Endometrial microvascular endothelial cells (primary cell): ENCODE measurements around the gene PDE7B. TPM values are rescaled to one million over a fixed set of nuclear protein-coding genes. Genes with fewer than 3 reads are reported as not detected.

Experiments
- in situ Hi-C: cut with HindIII; loops from 2 replicates; pipeline ENCODE4 v1.10.0; 2017; ENCODE audit warnings: low sequenced_read_pairs, low pct_unique_long_range_greater_than_20kb; ENCODE audit errors: inconsistent ontology term
- total RNA-seq: library from RNA; depleted of rRNA; stranded (reverse); fragments of >200 nt; gene quantifications from one replicate; pipeline ENCODE4 v1.2.3, GENCODE V29; 2015; ENCODE audit errors: inconsistent ontology term

PDE7B gene
- total RNA-seq, 1 donor from 2014 or later, result 17.9 TPM

DNA sequence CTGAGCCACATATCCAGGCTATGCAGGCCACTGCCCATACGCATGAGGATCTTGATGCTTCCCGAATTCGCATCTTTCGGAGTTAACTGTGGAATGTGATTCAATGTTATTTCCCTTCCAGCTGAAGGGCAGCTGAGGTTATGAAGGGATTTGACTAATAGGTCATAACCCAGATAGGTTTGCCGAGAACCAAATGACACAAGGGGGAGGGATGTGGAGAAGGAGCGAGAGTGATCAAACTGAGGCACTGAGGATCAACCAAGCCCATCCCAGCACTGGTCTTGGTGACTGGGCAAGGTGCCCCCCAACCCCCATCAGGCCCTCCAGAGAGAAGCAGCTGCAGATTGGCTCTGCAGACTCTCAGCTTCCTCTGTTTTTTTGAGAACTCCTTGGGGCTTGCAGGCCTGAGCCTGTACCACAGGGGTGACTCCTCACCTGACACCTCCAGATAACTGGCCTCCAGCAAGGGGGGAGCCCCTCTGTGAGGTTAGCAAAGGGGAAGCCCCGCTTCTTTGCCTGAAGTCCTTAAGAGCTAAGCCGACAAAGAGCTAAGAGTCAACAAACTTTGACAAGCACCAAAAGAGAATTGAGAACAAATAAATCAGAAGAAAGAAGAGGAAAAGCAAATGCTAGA, 185.9 kb downstream of the PDE7B start:
- in situ Hi-C loops, result no loop called here

DNA sequence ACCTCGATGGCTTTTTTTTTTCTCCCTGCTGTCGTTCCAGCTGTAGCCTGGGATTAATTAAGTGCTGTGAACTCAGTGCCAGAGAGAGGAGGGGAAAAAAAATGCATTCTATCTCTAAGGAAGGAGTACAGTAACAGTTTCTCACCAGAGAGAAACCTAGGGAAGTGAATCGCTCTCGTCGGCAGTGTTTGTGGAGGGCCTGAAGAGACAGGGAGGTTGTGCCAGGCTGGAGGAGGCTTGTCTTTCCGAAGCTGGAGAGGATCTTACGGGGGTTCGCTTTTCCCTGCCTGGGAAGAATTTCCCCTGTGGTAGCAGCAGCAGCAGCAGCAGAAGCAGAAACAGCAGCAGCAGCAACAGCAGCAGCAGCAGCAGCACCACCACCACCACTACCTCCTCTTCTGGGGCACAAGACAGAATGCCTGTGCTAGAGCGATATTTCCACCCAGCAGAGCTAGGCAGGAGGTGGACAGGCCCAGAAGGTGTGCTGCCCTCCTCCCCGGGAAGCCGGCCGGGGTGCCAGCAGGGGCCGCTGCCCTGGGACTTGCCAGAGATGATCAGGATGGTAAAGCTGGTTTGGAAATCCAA, 186.5 kb downstream of the PDE7B start:
- in situ Hi-C loops, result no loop called here

DNA sequence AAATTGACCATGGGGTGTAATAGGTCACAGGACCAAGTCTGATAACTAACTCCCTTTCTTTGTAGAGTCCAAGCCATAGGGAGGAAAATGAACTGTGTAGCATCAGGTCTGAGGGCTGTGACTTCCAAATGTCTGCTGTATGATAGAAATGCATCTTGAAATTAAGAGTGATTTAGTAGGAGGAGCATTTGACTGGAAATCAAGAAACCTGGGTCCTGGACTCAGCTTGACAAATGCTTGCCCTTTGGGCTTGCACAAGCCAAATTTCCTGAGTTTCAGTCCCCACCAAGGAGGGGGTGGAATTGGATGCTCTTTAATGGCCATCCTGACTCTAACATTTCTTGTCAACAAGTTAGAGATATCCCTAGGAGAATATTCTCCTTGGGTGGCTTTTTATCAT, 187.0 kb downstream of the PDE7B start:
- in situ Hi-C loops, result no loop called here

- in situ Hi-C loops, result no loop called here
Measured at GRCh38 chr6:136039185-136039584, 187.7 kb downstream of the PDE7B start.

GRCh38 chr6:136050475-136050874, 199.0 kb downstream of the PDE7B start:
- in situ Hi-C loops, result no loop called here

DNA sequence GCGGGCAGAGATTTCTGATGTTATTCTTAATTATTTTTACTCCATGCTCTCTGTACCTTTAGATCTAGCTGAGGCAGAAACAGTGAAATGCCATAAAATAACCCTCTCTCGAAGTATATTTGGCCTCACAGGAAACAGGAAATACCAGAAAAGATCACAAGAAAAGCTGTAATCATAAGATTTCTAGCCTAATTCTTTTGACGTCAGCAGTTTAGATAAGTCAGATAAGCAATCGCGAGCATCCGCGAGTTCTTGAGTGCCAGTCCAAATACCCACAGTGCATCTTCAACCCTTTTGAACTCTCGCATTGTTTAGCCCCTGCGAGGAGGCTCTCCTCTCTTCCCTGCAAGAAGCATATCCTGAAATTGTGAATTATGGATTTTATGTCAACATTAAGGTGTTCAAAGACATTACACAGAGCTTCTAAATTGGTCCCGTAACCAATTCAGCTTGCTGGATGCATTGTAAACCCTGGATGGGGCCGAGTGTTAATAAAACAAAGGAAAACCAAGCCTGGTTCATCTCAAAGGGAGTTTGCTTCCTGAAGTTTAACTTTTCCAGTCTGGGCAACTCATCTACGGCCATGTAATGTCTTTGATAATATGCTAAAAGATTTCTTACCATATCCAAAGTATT, 199.8 kb downstream of the PDE7B start:
- in situ Hi-C loops, result no loop called here

- in situ Hi-C loops, result no loop called here
Measured at GRCh38 chr6:136052031-136052430, 200.5 kb downstream of the PDE7B start.

DNA sequence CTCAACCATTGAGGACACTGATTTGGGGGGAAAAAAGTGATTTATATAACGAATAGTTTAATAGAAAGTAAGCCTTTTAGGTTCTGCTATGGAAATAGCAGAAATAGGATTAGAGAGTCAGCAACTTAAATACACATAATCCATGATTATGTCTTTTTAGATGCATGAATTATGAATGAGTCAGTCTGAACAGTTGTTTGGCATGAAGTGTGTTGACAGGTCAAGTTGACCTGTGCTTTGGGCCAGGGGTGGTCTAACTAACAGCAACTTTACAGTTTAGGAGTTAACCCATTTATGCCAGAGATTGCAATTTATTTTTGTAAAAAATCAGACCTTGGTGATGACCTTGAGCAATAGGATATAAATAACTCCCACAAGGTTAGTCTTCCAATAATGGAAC, 207.4 kb downstream of the PDE7B start:
- in situ Hi-C loops, result no loop called here

DNA sequence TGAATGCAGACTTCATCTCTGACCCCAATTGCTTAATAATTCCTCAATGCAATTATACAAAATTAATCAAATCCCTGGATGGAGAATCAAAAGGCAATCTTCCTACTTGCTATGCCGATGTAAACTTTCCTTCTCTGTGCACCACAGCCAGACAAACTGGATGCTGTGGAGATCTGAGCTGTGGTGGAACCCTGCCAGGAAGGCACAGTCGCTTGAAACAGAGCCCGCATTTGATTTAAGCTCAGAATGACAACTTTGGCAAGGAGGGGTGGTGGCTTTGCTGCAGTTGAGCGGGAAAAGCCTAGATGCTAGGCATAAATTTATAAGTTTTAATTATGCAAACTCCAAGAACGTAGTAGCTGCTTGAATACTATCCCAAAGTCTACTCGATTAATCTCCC, 207.8 kb downstream of the PDE7B start:
- in situ Hi-C loops, result no loop called here

- in situ Hi-C loops, result no loop called here
Measured at GRCh38 chr6:136060052-136060451, 208.6 kb downstream of the PDE7B start.

- in situ Hi-C loops, result no loop called here
Measured at GRCh38 chr6:136060759-136061158, 209.3 kb downstream of the PDE7B start.

- in situ Hi-C loops, result no loop called here
Measured at GRCh38 chr6:136061701-136062100, 210.2 kb downstream of the PDE7B start.

- in situ Hi-C loops, result no loop called here
Measured at GRCh38 chr6:136063096-136063495, 211.6 kb downstream of the PDE7B start.

DNA sequence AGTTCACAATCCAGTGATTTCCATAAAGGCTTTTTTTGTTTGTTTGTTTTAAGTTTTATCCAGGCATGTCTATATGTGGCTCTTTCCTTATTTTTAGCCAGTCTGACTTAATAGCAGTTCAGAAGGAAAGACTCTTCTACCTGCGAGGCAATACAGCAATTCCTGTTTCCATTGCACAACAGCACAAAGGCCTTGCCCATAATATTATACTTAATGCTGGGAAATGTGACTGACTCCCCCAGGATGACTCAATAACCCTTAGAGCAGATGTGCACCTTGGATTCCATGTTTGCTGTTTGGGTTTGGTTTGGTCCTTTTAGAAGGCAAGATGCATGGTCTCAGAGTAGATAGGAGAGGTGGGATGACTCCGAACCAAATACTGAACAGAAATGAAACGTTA, 214.5 kb downstream of the PDE7B start:
- in situ Hi-C loops, result no loop called here

DNA sequence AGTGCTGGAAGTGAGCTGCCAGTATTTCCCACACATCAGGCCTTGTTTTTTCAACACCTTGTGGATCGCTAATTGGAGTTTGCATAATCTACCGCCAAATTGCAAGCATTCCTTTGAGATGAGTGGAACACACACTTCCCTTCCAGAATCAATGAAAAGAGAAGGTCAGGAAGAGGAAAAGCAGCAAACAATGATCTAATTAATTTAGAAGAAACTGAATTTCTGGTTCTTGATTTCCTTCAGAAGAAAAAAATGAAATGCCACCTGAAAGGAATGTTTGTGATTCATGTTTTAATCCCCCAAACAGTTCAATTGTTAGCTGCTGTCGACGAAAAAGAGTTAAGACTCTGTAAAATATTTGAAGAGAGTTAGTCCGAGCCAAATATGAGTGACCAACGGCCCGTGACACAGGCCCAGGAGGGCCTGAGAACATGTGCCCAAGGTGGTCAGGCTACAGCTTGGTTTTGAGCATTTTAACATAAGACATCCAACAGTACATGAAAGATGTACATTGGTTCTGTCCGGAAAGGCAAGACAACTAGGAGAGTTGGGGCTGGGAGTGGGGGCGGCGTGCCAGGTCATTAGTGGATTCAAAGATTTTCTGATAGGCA, 216.3 kb downstream of the PDE7B start:
- in situ Hi-C loops, result no loop called here

DNA sequence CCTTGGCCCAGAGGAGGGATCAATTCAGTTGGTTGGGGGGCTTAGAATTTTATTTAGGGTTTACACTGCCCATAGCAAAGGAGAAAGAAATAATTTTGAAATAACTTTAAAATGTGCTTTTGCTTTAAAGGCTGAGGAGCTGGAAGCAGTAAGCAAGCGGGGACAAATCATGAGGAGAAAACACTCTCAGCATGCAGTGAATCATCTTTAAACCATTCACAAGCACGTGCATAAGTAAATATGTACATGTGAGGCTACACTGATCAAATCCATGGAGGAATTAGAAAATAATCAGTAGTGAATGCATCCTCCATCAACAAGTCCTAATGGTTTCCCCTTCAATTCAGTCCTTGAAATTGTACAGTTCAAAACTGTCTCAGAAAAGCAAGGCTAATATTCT, 217.6 kb downstream of the PDE7B start:
- in situ Hi-C loops, result no loop called here

GRCh38 chr6:136070815-136071214, 219.3 kb downstream of the PDE7B start:
- in situ Hi-C loops, result no loop called here

DNA sequence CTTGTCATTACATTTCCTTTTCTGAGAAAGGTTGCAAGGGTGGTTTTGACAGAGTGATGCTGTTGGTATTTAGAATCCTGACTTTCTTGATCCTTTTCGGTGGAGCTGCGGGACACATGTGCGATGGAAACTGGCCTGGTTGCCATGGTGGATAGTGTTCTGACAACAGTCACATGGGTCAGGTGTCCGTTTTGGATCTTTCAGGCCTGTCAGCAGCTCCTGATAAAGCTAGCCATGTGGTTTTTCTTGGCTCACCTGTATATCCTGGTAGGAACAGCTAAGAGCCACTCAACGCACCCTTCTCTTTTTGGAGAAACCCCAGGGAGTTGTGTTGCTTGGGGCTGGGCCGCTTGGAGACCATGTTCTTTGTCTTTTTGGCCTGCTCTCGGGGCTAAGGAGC, 221.2 kb downstream of the PDE7B start:
- in situ Hi-C loops, result no loop called here

DNA sequence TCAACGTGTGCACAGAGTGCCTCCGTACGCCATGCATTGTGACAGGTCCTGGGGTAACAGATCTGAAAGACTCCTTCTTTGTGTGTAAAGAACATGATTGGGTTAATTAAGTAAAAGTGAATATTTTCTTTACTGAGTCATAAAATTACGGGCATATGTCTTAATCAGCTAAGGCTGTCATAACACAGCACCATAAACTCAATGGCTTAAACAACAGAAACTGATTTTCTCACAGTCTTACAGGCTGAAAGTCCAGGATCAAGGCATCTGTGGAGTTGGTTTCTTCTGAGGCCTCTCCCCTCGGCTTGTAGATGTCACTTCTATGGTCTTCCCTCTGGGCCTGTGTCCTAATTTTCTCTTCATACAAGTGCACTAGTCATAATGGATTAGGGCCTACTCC, 221.7 kb downstream of the PDE7B start:
- in situ Hi-C loops, result no loop called here

GRCh38 chr6:136076496-136076895, 225.0 kb downstream of the PDE7B start:
- in situ Hi-C loops, result no loop called here
